Measurements from ENCODE around the gene SIK2.

- TF ChIP-seq, protein P1, sequence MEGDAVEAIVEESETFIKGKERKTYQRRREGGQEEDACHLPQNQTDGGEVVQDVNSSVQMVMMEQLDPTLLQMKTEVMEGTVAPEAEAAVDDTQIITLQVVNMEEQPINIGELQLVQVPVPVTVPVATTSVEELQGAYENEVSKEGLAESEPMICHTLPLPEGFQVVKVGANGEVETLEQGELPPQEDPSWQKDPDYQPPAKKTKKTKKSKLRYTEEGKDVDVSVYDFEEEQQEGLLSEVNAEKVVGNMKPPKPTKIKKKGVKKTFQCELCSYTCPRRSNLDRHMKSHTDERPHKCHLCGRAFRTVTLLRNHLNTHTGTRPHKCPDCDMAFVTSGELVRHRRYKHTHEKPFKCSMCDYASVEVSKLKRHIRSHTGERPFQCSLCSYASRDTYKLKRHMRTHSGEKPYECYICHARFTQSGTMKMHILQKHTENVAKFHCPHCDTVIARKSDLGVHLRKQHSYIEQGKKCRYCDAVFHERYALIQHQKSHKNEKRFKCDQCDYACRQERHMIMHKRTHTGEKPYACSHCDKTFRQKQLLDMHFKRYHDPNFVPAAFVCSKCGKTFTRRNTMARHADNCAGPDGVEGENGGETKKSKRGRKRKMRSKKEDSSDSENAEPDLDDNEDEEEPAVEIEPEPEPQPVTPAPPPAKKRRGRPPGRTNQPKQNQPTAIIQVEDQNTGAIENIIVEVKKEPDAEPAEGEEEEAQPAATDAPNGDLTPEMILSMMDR (IDR thresholded peaks at IDR 0.05): no peak
- TF ChIP-seq POLR2AphosphoS5 (IDR thresholded peaks at IDR 0.05): no peak
- TF ChIP-seq POLR2A (IDR thresholded peaks at IDR 0.05): no peak
- no peak for TF ChIP-seq EP300 (IDR thresholded peaks at IDR 0.05)
These were observed 74.8 kb downstream of the SIK2 start for GRCh38 chr11:111676878-111677585.
